GM23338 (cell line): ENCODE results near the gene GID4. TPM values are rescaled to one million over a fixed set of nuclear protein-coding genes. Genes with fewer than 3 reads are reported as not detected.

Experiments
- ATAC-seq: fragments of 200-7000 bp; cut with Tn5 transposase; 3 replicates; pipeline ENCODE4 v1.9.1; 2020
- DNase-seq: peaks from one replicate; pipeline ENCODE4 v3.0.0-alpha.2; 2015; ENCODE audit warnings: low spot score
- H2AFZ ChIP-seq: fragments of 200-600 bp; sonication (generic); 2 replicates; pipeline ENCODE4 v1.8.0; 2016; ENCODE audit warnings: antibody characterized with exemption, mild to moderate bottlenecking, moderate library complexity
- H3F3A ChIP-seq: fragments of 200-600 bp; sonication (generic); replicated peaks from 2 replicates; pipeline ENCODE4 v1.8.0; 2017; ENCODE audit warnings: antibody characterized with exemption, mixed run types, low read depth
- H3K27ac ChIP-seq: fragments of 200-600 bp; sonication (generic); 2 replicates; pipeline ENCODE4 v1.6.1; 2016; ENCODE audit warnings: low read depth
- H3K27me3 ChIP-seq: fragments of 200-600 bp; sonication (generic); 2 replicates; pipeline ENCODE4 v1.8.0; 2016; ENCODE audit warnings: mild to moderate bottlenecking, mixed run types, moderate library complexity; ENCODE audit not compliant: insufficient read depth
- H3K36me3 ChIP-seq: fragments of 200-600 bp; sonication (generic); 2 replicates; pipeline ENCODE4 v1.8.0; 2016; ENCODE audit warnings: mild to moderate bottlenecking; ENCODE audit not compliant: insufficient read depth
- H3K4me1 ChIP-seq: fragments of 200-600 bp; sonication (generic); 2 replicates; pipeline ENCODE4 v1.8.0; 2016; ENCODE audit warnings: mild to moderate bottlenecking, moderate library complexity; ENCODE audit not compliant: insufficient read depth
- H3K4me2 ChIP-seq: fragments of 200-600 bp; sonication (generic); 2 replicates; pipeline ENCODE4 v1.7.1; 2017; ENCODE audit warnings: mixed run types
- H3K4me3 ChIP-seq: fragments of 200-600 bp; sonication (generic); 2 replicates; pipeline ENCODE4 v1.6.1; 2016; ENCODE audit warnings: mixed run types
- H3K79me2 ChIP-seq: fragments of 200-600 bp; sonication (generic); replicated peaks from 2 replicates; pipeline ENCODE4 v1.8.0; 2017; ENCODE audit warnings: mild to moderate bottlenecking; ENCODE audit not compliant: insufficient read depth
- H3K9me2 ChIP-seq: fragments of 200-600 bp; sonication (generic); 2 replicates; pipeline ENCODE4 v1.8.0; 2017; ENCODE audit not compliant: insufficient read depth
- H4K20me1 ChIP-seq: fragments of 200-600 bp; sonication (generic); replicated peaks from 2 replicates; pipeline ENCODE4 v1.8.0; 2017; ENCODE audit warnings: mild to moderate bottlenecking; ENCODE audit not compliant: insufficient read depth
- H3K27ac Mint-ChIP-seq: 2 replicates; pipeline ENCODE4 v1.8.0; 2020; ENCODE audit warnings: inconsistent platforms, mild to moderate bottlenecking, moderate library complexity, mixed read lengths
- H3K27me3 Mint-ChIP-seq: 3 replicates; pipeline ENCODE4 v1.8.0; 2022; ENCODE audit warnings: low read depth, mild to moderate bottlenecking, moderate library complexity, mixed read lengths, inconsistent platforms; ENCODE audit not compliant: insufficient read depth, poor library complexity
- H3K36me3 Mint-ChIP-seq: 3 replicates; pipeline ENCODE4 v1.8.0; 2021; ENCODE audit warnings: low read depth, mild to moderate bottlenecking, inconsistent platforms, moderate library complexity, mixed read lengths
- H3K4me1 Mint-ChIP-seq: 3 replicates; pipeline ENCODE4 v1.8.0; 2020; ENCODE audit warnings: mild to moderate bottlenecking, inconsistent platforms, mixed read lengths
- H3K4me3 Mint-ChIP-seq: 3 replicates; pipeline ENCODE4 v1.8.0; 2021; ENCODE audit warnings: moderate library complexity, mild to moderate bottlenecking, inconsistent platforms, mixed read lengths
- H3K9me3 Mint-ChIP-seq: 3 replicates; pipeline ENCODE4 v1.8.0; 2020; ENCODE audit warnings: moderate library complexity, mild to moderate bottlenecking, inconsistent platforms, mixed read lengths
- CREB1 ChIP-seq: fragments of 250-450 bp; sonication (Bioruptor Pico); IDR thresholded peaks from 2 replicates; pipeline ENCODE4 v1.5.0; 2020; ENCODE audit warnings: low read depth, mild to moderate bottlenecking, moderate library complexity
- ETS1 ChIP-seq: IDR thresholded peaks from 2 replicates; pipeline ENCODE4 v1.6.1; 2016; ENCODE audit warnings: antibody characterized with exemption
- EZH2 ChIP-seq: fragments of 200-600 bp; sonication (generic); IDR thresholded peaks from one replicate; pipeline ENCODE4 v1.8.0; 2017; ENCODE audit warnings: antibody characterized with exemption, mild to moderate bottlenecking, low read depth; ENCODE audit not compliant: unreplicated experiment
- JUNB ChIP-seq: IDR thresholded peaks from one replicate; pipeline ENCODE4 v1.6.1; 2016; ENCODE audit warnings: antibody characterized with exemption; ENCODE audit not compliant: unreplicated experiment
- NANOG ChIP-seq: IDR thresholded peaks from 2 replicates; pipeline ENCODE4 v1.6.1; 2016; ENCODE audit warnings: antibody characterized with exemption, borderline replicate concordance
- POLR2AphosphoS5 ChIP-seq: IDR thresholded peaks from 2 replicates; pipeline ENCODE4 v1.6.1; 2016; ENCODE audit warnings: antibody characterized with exemption, low read depth
- REST ChIP-seq: IDR thresholded peaks from one replicate; pipeline ENCODE4 v1.6.1; 2018; ENCODE audit warnings: antibody characterized with exemption; ENCODE audit not compliant: unreplicated experiment
- STAT1 ChIP-seq: IDR thresholded peaks from one replicate; pipeline ENCODE4 v1.6.1; 2016; ENCODE audit warnings: antibody characterized with exemption; ENCODE audit not compliant: unreplicated experiment
- polyA plus RNA-seq: library from polyadenylated mRNA; unstranded; fragments of >200 nt; fragmentation: Nextera tagmentation; extraction: Ambion mirVana; gene quantifications from 2 replicates; pipeline ENCODE4 v1.2.1, GENCODE V29; 2016
- total RNA-seq: library from RNA; depleted of rRNA; stranded (reverse); fragments of >200 nt; shearing (Covaris generic); gene quantifications from 2 replicates; pipeline ENCODE4 v1.2.3, GENCODE V29; 2014
- TF ChIP-seq, protein P1 (sequence below), 2 experiments: fragments of 200-600 bp in 1 of 2; sonication (generic) in 1 of 2; conservative IDR thresholded peaks; 2 replicates each; pipeline versions ENCODE4 v1.5.1 to v1.6.1; 2016 to 2017; ENCODE audit warnings: antibody characterized with exemption in 2 of 2, low read depth in 2 of 2, mild to moderate bottlenecking in 2 of 2, moderate library complexity in 1 of 2

The GID4 gene
- total and polyA plus RNA-seq, 2 experiments from 2014 or later, result 6.3 to 11.2 TPM

DNA sequence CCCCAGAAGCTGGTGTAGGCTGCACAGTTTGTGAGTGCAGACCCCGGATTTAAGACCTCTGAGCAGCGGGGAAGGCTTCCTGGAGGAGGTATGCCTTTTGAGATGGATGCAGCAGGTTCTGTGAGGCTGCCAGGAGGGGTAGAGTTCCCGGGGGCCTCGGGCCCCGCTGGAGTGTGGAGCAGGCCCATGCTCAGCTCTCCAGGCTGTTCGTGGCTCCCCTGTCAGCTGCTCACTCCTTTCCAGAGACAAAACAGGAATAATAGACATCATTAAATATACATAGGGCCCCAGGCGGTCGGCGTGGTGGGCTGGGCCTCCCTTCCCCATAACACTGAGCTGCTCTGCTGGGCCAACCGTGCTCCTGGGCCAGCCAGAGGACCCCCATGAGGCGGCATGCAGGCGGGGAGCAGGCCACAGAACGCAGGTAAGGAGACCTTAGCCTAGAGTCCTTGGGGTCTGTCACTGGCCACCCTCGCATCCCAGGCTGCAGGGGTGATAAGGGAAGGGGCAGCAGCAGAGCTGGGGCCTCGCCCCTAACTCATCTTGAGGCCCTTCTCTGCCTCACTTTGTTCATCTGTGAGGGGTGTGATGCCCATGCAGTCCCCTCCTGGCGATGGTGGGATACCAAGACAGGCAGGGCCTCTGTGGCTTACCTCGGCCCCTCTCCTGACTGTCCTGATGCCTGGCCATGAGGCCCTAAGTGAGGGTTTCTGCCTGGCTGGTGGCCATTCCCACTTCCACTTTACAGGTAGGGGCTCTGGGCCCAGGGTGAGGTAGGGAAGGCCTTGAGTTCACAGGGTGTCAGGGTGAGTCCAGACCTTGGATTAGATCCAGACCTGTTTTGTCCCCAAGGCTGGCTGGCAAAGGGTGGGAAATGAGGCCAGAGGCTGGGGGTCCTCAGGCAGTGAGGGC is 69.4 kb downstream of the GID4 start, which contains the start of gene MYO15A:
Gene MYO15A, plus strand, starts transcription at position 356 of the 912 bp plus-strand sequence. CDS start 10,045 bp downstream, outside the sequence.
- H3K9me3 Mint-ChIP-seq, result no peaks in the 10 kb centered on the region

GRCh38 chr17:18109935-18110485 is 70.8 kb downstream of the GID4 start:
- Histone ChIP-seq H3F3A (no peaks in the 10 kb centered on the region), H3K27me3 (no peaks in the 10 kb centered on the region), H3K27ac (no peak overlapping the region), H2AFZ (no peak overlapping the region), H4K20me1 (no peaks in the 10 kb centered on the region; the same call in 1 of the 2 replicates), H3K36me3 (no peaks in the 10 kb centered on the region), H3K9me2 (no peaks in the 10 kb centered on the region), H3K4me1 (no peaks in the 10 kb centered on the region), H3K4me3 (no peak overlapping the region), H3K79me2 (no peaks in the 10 kb centered on the region), H3K4me2 (no peak overlapping the region)
- Mint-ChIP-seq H3K27ac (no peak overlapping the region), H3K4me3 (no peak overlapping the region), H3K36me3 (peaks cover 6% of the 10 kb centered on the region), H3K27me3 (peaks cover 3% of the 10 kb centered on the region), H3K9me3 (no peaks in the 10 kb centered on the region), H3K4me1 (peaks cover 6% of the 10 kb centered on the region; the same call in 2 of the 3 replicates)
- ATAC-seq (no peak), DNase-seq (no peak)
- TF ChIP-seq STAT1 (no peak), JUNB (no peak), NANOG (no peak), EZH2 (no peak), ETS1 (no peak)
- TF ChIP-seq, protein P1, sequence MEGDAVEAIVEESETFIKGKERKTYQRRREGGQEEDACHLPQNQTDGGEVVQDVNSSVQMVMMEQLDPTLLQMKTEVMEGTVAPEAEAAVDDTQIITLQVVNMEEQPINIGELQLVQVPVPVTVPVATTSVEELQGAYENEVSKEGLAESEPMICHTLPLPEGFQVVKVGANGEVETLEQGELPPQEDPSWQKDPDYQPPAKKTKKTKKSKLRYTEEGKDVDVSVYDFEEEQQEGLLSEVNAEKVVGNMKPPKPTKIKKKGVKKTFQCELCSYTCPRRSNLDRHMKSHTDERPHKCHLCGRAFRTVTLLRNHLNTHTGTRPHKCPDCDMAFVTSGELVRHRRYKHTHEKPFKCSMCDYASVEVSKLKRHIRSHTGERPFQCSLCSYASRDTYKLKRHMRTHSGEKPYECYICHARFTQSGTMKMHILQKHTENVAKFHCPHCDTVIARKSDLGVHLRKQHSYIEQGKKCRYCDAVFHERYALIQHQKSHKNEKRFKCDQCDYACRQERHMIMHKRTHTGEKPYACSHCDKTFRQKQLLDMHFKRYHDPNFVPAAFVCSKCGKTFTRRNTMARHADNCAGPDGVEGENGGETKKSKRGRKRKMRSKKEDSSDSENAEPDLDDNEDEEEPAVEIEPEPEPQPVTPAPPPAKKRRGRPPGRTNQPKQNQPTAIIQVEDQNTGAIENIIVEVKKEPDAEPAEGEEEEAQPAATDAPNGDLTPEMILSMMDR (conservative IDR thresholded peaks at IDR 0.05; ENCODE audit: low read depth in 2 of 2), result no peak

More for the DNA sequence above, 69.4 kb downstream of the GID4 start, which contains the start of gene MYO15A:
- TF ChIP-seq REST (no peak), POLR2AphosphoS5 (peak; percentile 1; the same call in 1 of the 2 replicates), CREB1 (CRISPR knock-in tag) (no peak)
- Histone ChIP-seq H3K4me3 (no peak within 1 kb of the TSS), H3K4me2 (no peak within 1 kb of the TSS), H3K36me3 (no peaks in the 10 kb centered on the region), H3K27me3 (no peaks in the 10 kb centered on the region), H3F3A (no peaks in the 10 kb centered on the region), H2AFZ (no peak within 1 kb of the TSS), H3K9me2 (no peaks in the 10 kb centered on the region), H4K20me1 (no peaks in the 10 kb centered on the region; the same call in 1 of the 2 replicates), H3K4me1 (no peaks in the 10 kb centered on the region), H3K79me2 (no peaks in the 10 kb centered on the region), H3K27ac (no peak within 1 kb of the TSS)
- peaks cover 4% of the 10 kb centered on the region for H3K27me3 Mint-ChIP-seq
- DNase-seq, result no peak
- H3K27ac Mint-ChIP-seq, result no peak within 1 kb of the TSS
- no peak within 1 kb of the TSS for H3K4me3 Mint-ChIP-seq
- peaks cover 6% of the 10 kb centered on the region; the same call in 2 of the 3 replicates for H3K4me1 Mint-ChIP-seq
- H3K36me3 Mint-ChIP-seq, result peaks cover 6% of the 10 kb centered on the region
- ATAC-seq, result peak; percentile 16; the same call in 1 of the 3 replicates
